ENCODE data around the gene ZBTB17. TPM values are rescaled to one million over a fixed set of nuclear protein-coding genes. Genes with fewer than 3 reads are reported as not detected.

The ZBTB17 gene
- total and polyA plus RNA-seq, 9 of the 15 experiments (the other 6 are each of a cell fraction or from before 2014, with no cell fraction given): 1.1 to 53.4 (median 29.6) TPM

- no peaks in the 10 kb centered on the region for H3K27me3 ChIP-seq (ENCODE audit: control insufficient read depth in 2 of 2, insufficient read depth in 2 of 2, low read length in 2 of 2)
- no TSS peak for BruUV-seq (replicated peaks)
- no peak overlapping the region; the same call in 2 of the 3 replicates for H3K27ac ChIP-seq (ENCODE audit: extremely low read depth, low read depth, low read length)
- ATAC-seq: no peak
- TF ChIP-seq VEZF1 (CRISPR knock-in tag; IDR thresholded peaks at IDR 0.05) (peak; percentile 41), ELF4 (CRISPR knock-in tag; IDR thresholded peaks at IDR 0.05) (0 out of 2 replicates have a peak, but pooled peaks have one; percentile 22), NRF1 (conservative IDR thresholded peaks at IDR 0.05 in 1 of 2, IDR thresholded peaks at IDR 0.05 in 1 of 2) (no peak), MTA1 (IDR thresholded peaks at IDR 0.05; ENCODE audit: borderline replicate concordance) (0 out of 2 replicates have a peak, but pooled peaks have one; percentile 16)
- CTCF ChIA-PET (ENCODE audit: low intra/inter-chr PET ratio): interaction anchor here (0.6 to 1.4 kb wide), 3 partner anchors 128 to 168 kb away, joined by 3 to 5 read pairs (median 3); no protein-coding TSS in a partner anchor
- intact Hi-C loops (cut with micrococcal nuclease) (no loop called here), in situ Hi-C loops (cut with MboI) (no loop called here)
- H3K4me1 ChIP-seq (replicated peaks in 1 of 2; ENCODE audit: control insufficient read depth in 2 of 2, insufficient read depth in 2 of 2, low read length in 2 of 2): peaks cover 7 to 15% of the 10 kb centered on the region in 2 experiments; a peak in 4 of 5 replicates
- no peak overlapping the region for H3K4me2 ChIP-seq (ENCODE audit: insufficient read depth, low read length)
- no peak for FAIRE-seq
- DNase-seq (ENCODE audit: extremely low read depth in 1 of 4, low spot score in 3 of 4): no peak
- peaks cover 20% of the 10 kb centered on the region; the same call in 1 of the 3 replicates for H3K36me3 ChIP-seq (ENCODE audit: control insufficient read depth, insufficient read depth, low read length)
- H3K9me3 ChIP-seq (replicated peaks; ENCODE audit: control insufficient read depth, insufficient read depth, low read depth, low read length): no peaks in the 10 kb centered on the region
- H4K20me1 ChIP-seq (replicated peaks; ENCODE audit: control insufficient read depth, insufficient read depth, low read length): no peaks in the 10 kb centered on the region
- H2AFZ ChIP-seq (ENCODE audit: low read depth, low read length): no peak overlapping the region
- POLR2A ChIA-PET: interaction anchor here (0.7 to 1.9 kb wide), 7 partner anchors 9 to 93 kb away, joined by 3 to 7 read pairs (median 4); partner anchors contain the start of gene ZBTB17
- no peak overlapping the region for H3K9ac ChIP-seq (ENCODE audit: insufficient read depth in 1 of 2, low read depth in 2 of 2, low read length in 2 of 2)
- no peaks in the 10 kb centered on the region for H3K9me1 ChIP-seq (ENCODE audit: control insufficient read depth, insufficient read depth, low read length)
- H3K4me3 ChIP-seq: no peak overlapping the region
- H3K79me2 ChIP-seq (ENCODE audit: control insufficient read depth, insufficient read depth, low read length): peaks cover 65% of the 10 kb centered on the region
Measured at GRCh38 chr1:15959424-15959823, 16.5 kb downstream of the ZBTB17 start.

Data from K562 (cell line).